ENCODE results near the gene CLPSL1. TPM values are rescaled to one million over a fixed set of nuclear protein-coding genes. Genes with fewer than 3 reads are reported as not detected.

Gene CLPSL1
- total and polyA plus RNA-seq, 2 of the 8 experiments (the other 6 are each of a cell fraction or from before 2014, with no cell fraction given) = not detected

DNA sequence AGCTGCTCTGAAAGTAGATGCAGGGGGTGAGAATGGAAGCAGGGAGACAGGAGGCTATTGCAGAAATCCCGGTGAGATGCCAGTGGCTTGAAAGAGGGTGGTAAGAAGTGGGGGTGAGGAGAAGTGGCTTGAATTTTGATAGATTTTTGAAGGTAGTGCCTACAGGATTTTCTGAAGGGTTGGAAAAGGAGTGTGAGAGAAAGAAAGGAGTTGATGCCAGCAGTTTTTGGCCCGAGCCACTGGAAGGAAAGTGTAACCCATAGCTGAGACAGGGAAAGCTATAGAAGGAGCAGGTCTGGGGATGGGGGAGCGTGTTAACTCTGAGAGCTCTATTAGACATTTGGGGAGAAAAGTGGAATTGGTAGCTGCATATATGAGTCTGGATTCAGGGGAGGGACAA, 34.3 kb upstream of the CLPSL1 start:
- Histone ChIP-seq H4K8ac (ENCODE audit: extremely low read depth, insufficient read depth, low read length) (no peak overlapping the region), H3K9me3 (ENCODE audit: insufficient read depth in 2 of 2, low read depth in 1 of 2, low read length in 1 of 2) (no peaks in the 10 kb centered on the region; a peak in 1 of 4 replicates), H3K27me3 (replicated peaks in 1 of 4; ENCODE audit: control insufficient read depth in 3 of 4, extremely low read depth in 1 of 4, insufficient read depth in 3 of 4, low read length in 3 of 4) (no peaks in the 10 kb centered on the region; a peak in 1 of 7 replicates), H3K4me1 (replicated peaks in 1 of 4; ENCODE audit: control insufficient read depth in 3 of 4, insufficient read depth in 4 of 4, low read length in 3 of 4) (peaks cover 0 to 6% (median 5%) of the 10 kb centered on the region in 4 experiments; a peak in 3 of 7 replicates), H2AFZ (ENCODE audit: low read length) (no peak overlapping the region), H3K4me2 (ENCODE audit: insufficient read depth in 1 of 2, low read depth in 2 of 2, low read length in 2 of 2) (no peak overlapping the region), H3K27ac (ENCODE audit: low read depth, low read length) (no peak overlapping the region), H3K23ac (ENCODE audit: insufficient read length) (no peak overlapping the region), H2BK15ac (ENCODE audit: low read length) (no peak overlapping the region), H4K91ac (replicated peaks; ENCODE audit: insufficient read length, low read length) (no peak overlapping the region), H3K79me2 (ENCODE audit: control insufficient read depth in 1 of 2, insufficient read depth in 2 of 2, low read length in 2 of 2) (no peaks in the 10 kb centered on the region), H2BK20ac (ENCODE audit: low read length) (no peak overlapping the region), H3K79me1 (ENCODE audit: low read depth, low read length) (no peaks in the 10 kb centered on the region), H4K5ac (ENCODE audit: insufficient read length, low read depth, low read length) (no peak overlapping the region), H3K23me2 (ENCODE audit: low read depth, low read length) (no peaks in the 10 kb centered on the region), H3K18ac (ENCODE audit: extremely low read depth, low read length) (no peak overlapping the region), H4K20me1 (replicated peaks in 1 of 2; ENCODE audit: control insufficient read depth in 1 of 2, insufficient read depth in 2 of 2, low read length in 2 of 2) (no peaks in the 10 kb centered on the region), H2BK120ac (replicated peaks; ENCODE audit: low read depth, low read length) (no peak overlapping the region), H3K36me3 (ENCODE audit: control insufficient read depth in 2 of 4, insufficient read depth in 4 of 4, low read length in 3 of 4) (no peaks in the 10 kb centered on the region), H3K14ac (ENCODE audit: insufficient read length) (no peak overlapping the region), H3K56ac (replicated peaks; ENCODE audit: insufficient read length, low read depth, low read length) (no peak overlapping the region), H3K4ac (replicated peaks; ENCODE audit: insufficient read length, low read depth, low read length) (no peak overlapping the region), H3K4me3 (ENCODE audit: extremely low read depth in 1 of 4, insufficient read depth in 2 of 4, low read depth in 3 of 4, low read length in 4 of 4) (no peak overlapping the region), H2AK5ac (ENCODE audit: low read depth, low read length) (no peak overlapping the region), H2BK12ac (ENCODE audit: low read depth, low read length) (0 out of 2 replicates have a peak overlapping the region, but pooled peaks have one; percentile 0), H2BK5ac (ENCODE audit: low read depth, low read length) (no peak overlapping the region), H3K9ac (replicated peaks in 1 of 4; ENCODE audit: extremely low read depth in 1 of 4, low read depth in 3 of 4, low read length in 3 of 4) (no peak overlapping the region)
- DNase-seq (ENCODE audit: low read depth in 1 of 2, low spot score in 2 of 2) = no peak
- WGBS, 2 experiments (ENCODE audit: extremely low coverage in 1 of 2, insufficient coverage in 1 of 2, insufficient read length in 1 of 2, insufficient replicate concordance in 2 of 2, low coverage in 1 of 2, low lambda C conversion rate in 2 of 2, missing lambda C conversion rate in 1 of 2) = 94% methylated on average over 3 of the region's 3 CpGs; no CpG with 5 or more reads in 1 of the 2 experiments
- TF ChIP-seq SIN3A (conservative IDR thresholded peaks at IDR 0.05 in 1 of 2, IDR thresholded peaks at IDR 0.05 in 1 of 2; ENCODE audit: low read depth in 1 of 2, low read length in 2 of 2) (no peak), NANOG (IDR thresholded peaks at IDR 0.05; ENCODE audit: insufficient read depth, low read depth, low read length, poor library complexity, severe bottlenecking) (no peak), BRCA1 (IDR thresholded peaks at IDR 0.05; ENCODE audit: low read depth, low read length) (no peak), KDM4A (IDR thresholded peaks at IDR 0.05; ENCODE audit: low read depth, low read length, severe bottlenecking) (no peak), MAFK (IDR thresholded peaks at IDR 0.05; ENCODE audit: low read depth, low read length) (no peak), CREB1 (IDR thresholded peaks at IDR 0.05) (no peak), CTCF (IDR thresholded peaks at IDR 0.05; ENCODE audit: control extremely low read depth in 1 of 3, insufficient read depth in 1 of 3, low read depth in 1 of 3, low read length in 3 of 3) (no peak), SP4 (IDR thresholded peaks at IDR 0.05; ENCODE audit: low read length) (no peak), POLR2A (IDR thresholded peaks at IDR 0.05; ENCODE audit: control extremely low read depth in 1 of 2, low read depth in 2 of 2, low read length in 2 of 2) (no peak), JUND (IDR thresholded peaks at IDR 0.05; ENCODE audit: low read length) (no peak)
- ChIA-PET POLR2A (ENCODE audit: partially characterized antibody) (interaction anchor here (1.2 to 1.6 kb wide), 3 partner anchors 8 to 18 kb away, joined by 4 to 6 read pairs (median 5); no protein-coding TSS in a partner anchor), CTCF (ENCODE audit: partially characterized antibody) (interaction anchor here (0.9 to 2.7 kb wide), 4 partner anchors 9 to 18 kb away, joined by 3 to 12 read pairs (median 5); partner anchors contain the start of gene ARMC12)
- FAIRE-seq = no peak
